Uterus (tissue), 2 donors: Measurements from ENCODE around the gene EIF4E1B.

Source experiments
- CTCF ChIP-seq, 4 experiments: fragments of 200-600 bp in 2 of 4; fragments of 450-650 bp in 2 of 4; sonication (generic) in 2 of 4; IDR thresholded peaks; one replicate each; pipeline ENCODE4 v1.5.1; 2016 to 2019; ENCODE audit warnings: antibody characterized with exemption in 4 of 4, mild to moderate bottlenecking in 2 of 4, moderate library complexity in 1 of 4
- POLR2A ChIP-seq, 2 donors: fragments of 450-650 bp; IDR thresholded peaks; one replicate each; pipeline ENCODE4 v1.6.1; 2016; ENCODE audit warnings: antibody characterized with exemption in 2 of 2, mild to moderate bottlenecking in 1 of 2, moderate library complexity in 1 of 2

GRCh38 chr5:176654856-176655255 lies 24.4 kb downstream of the EIF4E1B start:
- TF ChIP-seq POLR2A (IDR thresholded peaks at IDR 0.05) (no peak), CTCF (IDR thresholded peaks at IDR 0.05) (no peak)
